Measurements from ENCODE around the gene CCDC197.
A peak's percentile ranks its signal among the peaks of the same experiment; 100 is the strongest.

DNA sequence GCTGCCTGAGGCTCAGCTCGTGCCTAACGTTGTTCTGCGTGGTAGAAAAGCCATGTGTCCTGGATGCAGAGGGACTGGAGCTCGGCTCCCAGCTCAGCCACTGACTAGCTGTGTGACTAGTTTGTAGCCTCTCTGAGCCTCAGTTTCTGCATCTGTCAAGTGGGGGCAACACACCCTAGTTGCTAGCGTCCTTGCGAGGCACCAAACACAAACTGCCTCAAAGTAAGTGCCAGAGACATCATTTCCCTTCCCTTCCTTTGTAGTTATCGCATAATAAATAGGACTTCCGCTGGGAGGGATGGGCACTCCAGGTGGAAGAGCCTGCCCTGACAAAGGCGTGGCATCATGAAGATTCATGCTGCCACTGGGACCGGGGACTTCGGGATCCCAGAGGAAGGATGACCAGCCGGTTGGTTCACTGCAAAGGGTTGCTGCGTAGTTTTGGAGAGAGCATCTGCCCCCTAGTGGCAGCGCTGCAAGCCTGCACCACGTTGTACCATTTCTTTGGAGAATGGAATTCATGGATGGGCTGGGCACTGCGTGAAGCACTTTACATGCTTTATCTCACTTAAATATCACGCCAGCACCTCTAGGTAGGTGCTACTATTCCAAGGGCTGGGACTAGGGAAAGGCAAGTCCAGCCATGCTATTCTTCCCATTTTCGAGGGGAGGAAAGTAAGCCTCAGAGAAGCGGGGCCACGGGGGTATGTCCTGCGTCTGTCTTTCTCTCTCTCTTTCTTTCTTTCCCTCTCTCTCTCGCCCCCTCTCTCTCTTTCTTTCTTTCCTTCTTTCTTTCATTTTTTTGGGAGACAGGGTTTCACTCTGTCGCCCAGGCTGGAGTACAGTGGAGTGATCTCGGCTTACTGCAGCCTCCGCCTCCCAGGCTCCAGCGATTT, 4.6 kb downstream of the CCDC197 start:
- TF ChIP-seq, protein P1, sequence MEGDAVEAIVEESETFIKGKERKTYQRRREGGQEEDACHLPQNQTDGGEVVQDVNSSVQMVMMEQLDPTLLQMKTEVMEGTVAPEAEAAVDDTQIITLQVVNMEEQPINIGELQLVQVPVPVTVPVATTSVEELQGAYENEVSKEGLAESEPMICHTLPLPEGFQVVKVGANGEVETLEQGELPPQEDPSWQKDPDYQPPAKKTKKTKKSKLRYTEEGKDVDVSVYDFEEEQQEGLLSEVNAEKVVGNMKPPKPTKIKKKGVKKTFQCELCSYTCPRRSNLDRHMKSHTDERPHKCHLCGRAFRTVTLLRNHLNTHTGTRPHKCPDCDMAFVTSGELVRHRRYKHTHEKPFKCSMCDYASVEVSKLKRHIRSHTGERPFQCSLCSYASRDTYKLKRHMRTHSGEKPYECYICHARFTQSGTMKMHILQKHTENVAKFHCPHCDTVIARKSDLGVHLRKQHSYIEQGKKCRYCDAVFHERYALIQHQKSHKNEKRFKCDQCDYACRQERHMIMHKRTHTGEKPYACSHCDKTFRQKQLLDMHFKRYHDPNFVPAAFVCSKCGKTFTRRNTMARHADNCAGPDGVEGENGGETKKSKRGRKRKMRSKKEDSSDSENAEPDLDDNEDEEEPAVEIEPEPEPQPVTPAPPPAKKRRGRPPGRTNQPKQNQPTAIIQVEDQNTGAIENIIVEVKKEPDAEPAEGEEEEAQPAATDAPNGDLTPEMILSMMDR (IDR thresholded peaks at IDR 0.05), result peak; percentile 91 to 97 (median 96)
- TF ChIP-seq POLR2A (IDR thresholded peaks at IDR 0.05), result no peak

Measured in testis (tissue), 2 donors.